Kidney capillary endothelial cell (primary cell): ENCODE measurements around the gene UNC50.

ENCODE experiments used
- DNase-seq: peaks from one replicate; pipeline ENCODE4 v3.0.0-alpha.2; 2018; ENCODE audit warnings: low spot score

The UNC50 gene

GRCh38 chr2:98665677-98666076, 57.3 kb downstream of the UNC50 start:
- DNase-seq, result no peak
